GM19240 (cell line): Measurements from ENCODE around the gene LCN9.
"Not testable (repeated sequence)": the region's sequence is repeated elsewhere in the genome, so short reads cannot be mapped to it uniquely, and the experiment has no call there.

ENCODE experiments used
- DNase-seq: peaks from one replicate; pipeline ENCODE4 v3.0.0; 2011; ENCODE audit warnings: low spot score; ENCODE audit not compliant: insufficient read length

Gene LCN9, protein sequence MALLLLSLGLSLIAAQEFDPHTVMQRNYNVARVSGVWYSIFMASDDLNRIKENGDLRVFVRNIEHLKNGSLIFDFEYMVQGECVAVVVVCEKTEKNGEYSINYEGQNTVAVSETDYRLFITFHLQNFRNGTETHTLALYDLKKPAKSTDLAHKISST

DNA sequence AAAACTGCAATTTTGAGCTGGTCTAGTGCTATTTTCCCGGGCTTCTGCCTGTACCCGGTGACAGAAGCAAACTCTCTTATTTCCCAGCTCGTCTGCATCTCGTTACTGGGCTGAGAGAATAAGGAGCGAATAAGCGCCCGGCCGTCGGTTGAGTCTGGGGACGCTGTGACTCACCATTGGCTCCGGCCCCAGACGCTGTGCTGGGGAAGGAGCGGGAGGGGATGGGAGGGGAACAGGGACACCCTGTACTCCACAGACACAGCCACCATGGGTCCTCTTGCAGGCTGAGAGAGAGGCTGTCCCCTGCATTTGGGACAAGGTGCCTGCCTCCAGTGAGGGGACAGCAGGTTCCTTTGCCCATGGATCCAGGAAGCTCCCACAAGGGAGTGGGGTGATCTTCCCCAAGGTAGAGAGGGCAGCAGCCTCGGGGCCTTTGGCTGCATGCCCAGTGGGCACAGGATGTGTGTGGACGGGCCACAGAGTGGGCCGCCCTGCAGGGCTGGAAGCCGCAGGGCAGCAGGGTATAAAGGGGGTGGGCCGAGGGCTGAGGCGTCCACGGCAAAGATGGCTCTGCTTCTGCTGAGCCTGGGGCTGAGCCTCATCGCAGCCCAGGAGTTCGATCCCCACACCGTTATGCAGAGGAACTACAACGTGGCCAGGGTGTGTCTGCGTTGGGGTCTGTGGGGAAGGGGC is at the start of gene LCN9:
LCN9 (plus strand) TSS at position 552 of the 693 bp plus-strand sequence; CDS start at position 565, 13 bp downstream.
- DNase-seq, result no peak

DNA sequence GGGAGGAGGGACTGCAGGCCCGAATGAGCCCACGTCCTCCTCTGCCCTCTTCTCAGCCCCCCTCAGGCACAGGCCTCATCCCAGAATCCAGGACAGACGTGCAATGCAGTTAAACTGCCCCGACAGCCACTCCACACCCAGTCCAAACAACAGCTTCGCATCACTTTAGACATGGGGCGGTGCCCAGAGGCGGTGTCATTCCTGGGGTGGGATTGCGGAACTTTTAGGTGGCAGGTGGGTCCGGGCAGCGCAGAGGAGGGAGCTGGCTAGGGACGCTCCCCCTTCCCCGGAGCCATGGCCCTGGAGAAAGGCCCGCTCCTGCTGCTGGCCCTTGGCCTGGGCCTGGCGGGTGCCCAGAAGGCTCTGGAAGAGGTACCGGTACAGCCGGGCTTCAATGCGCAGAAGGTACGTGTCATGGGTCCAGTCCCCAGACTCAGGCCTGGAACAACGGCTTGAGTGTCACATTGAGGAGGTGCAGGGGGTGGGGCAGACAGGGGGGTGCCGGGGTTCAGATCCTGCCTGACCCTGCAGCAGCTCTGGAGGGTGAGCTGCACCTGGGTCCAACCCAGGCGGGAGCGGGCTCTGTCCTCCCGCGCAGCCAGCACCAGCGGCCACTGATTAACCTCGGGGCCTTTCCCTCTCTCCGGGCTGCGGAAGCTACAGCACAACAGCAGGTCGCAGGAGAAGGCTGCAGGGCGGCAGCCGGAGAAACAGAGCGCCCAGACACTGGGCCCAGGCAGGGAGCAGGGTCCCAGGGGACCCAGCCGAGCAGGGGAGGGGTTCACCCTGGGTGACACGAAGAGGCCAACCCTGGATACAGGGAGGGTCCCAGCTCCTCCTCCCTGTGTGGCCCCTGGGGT is 48.9 kb upstream of the LCN9 start:
- no peak for DNase-seq

DNA sequence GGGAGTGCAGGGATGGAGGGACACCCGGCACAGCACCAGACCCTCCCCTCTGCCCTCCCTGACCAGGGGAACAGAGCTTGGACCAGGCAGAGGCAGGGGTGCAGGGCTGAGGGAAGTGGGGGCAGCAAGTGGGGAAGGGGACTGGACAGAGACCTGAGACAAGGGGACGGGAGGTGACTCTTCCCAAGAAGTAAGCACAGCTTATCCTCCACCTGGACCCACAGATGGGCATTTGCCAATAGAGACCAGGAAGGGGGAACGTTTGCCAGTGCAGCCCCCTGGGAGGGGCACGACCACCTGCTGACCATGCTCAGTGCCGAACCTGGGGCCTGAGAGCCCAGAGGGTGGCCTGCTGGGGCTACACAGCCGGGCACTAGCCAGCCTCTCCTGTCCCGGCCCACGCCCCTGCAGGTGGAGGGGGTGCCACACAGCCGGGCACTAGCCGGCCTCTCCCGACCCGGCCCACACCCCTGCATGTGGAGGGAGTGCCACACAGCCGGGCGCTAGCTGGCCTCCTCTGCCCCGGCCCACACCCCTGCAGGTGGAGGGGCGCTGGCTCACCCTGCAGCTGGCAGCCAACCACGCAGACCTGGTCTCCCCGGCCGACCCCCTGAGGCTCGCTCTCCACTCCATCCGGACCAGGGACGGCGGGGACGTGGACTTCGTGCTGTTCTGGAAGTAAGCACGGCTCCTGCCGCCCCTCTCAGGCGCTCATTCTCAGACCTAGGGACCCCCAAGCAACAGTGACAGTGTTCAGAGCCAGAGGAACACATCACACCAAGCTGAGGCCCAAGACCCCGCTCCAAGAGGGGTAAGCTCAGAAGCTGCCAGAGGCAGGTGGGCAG is 48.1 kb upstream of the LCN9 start:
- no peak for DNase-seq

DNA sequence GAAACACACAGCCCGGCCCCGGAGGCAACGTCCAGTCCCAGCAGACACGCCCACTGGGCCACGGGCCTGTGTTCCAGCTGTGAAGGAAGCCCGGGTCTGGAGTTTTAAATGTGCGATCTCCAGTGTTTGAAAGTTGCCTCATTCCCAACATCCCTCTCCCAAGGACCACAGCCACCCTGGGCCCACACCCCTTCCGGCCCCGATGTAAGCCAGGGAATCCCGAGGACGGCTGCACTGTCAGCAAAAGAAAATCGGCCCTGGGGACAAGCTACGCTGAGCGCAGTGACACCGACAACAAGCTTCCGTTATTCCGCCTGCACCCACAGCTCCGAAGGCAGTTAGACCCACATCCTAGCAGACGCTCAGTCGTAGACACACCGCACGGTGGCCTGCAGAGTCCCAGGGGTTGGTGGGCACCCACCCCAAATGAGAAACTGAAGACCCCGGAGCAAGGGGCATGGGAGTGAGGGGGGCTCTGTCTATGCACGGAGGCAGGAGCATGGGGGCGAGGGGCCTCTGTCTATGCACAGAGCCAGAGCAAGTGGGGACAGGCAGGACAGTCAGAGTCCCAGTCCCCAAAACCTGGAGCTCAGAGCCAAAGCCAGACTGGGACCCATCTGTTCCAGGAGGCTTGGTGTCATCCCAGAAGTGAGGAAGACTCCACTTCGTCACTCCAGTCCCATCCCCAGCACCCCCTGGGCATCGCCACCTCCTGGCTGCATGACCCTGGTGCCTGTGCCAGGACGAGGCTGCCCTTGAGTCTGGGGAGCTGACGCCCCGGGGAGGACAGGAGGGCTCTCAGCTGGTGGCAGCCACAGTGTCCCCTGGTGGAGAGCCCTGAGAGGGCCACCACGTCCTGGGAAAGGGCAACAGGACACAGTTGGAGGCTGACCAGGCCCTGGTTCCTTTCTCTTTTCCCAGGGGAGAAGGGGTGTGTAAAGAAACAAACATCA is 47.2 kb upstream of the LCN9 start:
- DNase-seq, result no peak

DNA sequence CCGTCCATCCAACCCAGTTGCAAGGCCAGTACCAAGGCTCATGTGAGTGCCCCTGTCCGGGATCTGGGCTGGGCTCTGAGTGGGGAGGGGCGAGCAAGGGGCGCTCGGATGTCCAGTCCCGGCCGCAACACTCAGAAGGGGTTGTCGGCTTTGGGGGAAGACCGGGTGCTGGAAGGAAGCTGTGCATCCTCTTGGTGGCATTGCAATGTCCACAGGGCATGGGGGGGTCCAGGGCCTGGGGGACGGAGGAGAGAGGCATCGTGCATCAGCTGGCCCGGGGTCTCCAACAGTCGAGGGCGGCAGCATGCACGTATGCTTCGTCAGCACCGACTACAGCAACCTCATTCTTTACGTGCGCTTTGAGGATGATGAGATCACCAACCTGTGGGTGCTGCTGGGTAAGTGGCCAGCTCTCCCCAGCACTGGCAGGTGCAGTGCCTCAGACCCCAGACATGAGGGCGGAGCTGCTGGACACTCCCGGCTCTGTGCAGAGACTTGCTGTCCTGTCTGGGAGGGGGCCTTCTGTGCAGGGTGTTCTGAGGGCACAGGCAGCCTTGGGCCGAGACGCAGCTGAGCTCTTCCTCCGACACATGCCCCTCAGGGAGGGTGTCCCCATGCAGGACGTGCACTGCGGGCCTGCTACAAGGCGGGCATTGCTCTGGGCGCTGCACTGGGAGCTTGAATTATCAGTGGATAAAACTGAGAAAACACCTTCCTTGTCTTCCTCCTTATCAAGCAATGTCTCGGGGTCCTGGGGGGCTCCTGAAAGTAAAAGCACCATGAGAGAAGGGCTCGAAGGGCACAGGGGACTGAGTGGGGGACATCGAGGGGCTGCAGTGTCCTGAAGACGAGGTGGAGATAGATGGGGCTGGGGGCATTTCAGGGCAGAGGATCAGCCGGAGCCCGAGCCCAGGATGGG is 46.2 kb upstream of the LCN9 start:
- no peak for DNase-seq

DNA sequence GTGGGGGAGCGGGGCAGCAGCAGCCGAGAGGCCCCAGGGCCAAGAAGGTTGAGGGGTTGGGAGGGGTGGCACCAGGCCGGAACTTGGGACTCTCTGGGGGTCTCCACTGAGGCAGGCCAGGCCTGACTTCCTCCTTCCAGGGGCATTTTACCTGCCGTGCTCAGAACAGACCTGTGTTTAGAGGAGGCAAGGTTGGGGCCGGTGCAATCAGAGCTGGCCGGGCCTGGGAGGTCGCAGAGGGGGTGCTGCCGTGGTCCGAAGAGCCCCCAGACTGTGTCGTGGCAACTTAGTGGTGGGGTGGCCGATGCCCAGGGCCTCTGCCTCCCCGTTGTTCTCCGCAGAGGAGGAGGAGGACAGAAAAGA is 45.6 kb upstream of the LCN9 start:
- DNase-seq, result no peak

DNA sequence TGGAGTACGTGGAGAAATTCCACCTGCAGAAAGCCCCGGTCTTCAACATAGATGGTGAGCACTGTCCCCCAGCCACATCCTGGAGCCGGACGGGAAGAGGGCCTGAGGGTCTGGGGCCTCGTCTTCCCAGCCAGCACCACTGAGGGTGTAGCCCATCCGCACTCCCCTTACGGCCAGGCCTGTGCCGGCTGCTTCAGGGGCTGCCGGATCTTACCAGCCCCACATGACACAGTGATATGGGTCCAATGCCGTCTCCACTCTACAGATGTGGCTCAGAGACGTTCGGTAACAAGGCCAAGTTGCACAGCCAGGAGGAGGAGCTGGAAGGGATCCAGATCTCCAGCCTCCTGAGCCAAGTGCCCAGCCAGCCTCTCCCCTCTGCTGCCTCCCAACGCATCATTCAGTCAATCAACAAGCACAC is 45.1 kb upstream of the LCN9 start:
- no peak for DNase-seq

DNA sequence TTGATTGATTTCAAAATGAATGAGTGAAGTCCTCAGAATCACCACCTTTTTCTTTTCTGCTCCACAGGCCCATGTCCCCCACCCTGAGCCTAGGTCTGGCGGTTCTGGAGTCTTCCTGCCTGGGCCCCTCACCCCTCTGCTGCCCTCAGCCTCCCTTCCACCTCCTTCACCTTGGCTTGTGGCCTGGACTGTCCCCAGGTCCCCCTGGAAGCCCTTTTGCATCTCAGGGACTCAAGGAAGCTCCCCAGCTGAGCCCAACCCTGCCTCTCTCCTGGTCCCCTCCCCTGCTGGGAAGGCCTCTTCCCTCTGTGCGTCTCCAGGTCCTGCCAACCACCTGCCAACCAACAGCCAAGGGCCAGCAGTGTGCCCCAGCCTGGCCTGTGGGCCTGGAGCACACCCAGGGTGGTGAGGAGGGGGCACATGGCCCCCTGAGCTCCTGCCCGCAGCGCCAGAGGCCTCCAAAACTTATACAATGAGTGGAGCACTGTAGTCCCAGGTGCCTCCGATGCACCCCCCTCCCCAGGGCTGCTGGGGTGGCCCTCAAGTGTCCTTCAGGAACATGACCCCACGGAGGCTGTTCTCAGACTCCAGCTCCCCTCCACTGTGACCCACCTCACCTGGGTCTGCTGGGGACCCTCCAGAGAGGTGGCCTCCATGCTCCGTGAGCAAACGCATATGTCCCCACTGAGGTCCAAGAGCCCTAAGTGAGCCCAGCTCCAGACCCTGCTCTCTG is 44.1 kb upstream of the LCN9 start:
- no peak for DNase-seq

DNA sequence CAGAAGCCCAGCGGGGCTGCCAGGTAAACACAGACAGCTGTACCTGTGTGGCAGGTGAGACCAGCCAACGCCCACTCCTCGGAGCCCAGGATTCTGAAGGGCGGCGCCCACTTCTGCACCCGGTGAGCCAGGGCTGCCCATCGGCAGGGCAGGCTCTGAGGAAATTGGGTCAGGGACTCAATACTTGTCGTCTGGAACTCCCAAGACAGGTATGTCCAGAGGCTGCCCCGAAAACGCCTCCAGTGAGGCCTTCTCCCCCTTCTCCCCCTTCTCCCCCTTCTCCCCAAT is 43.6 kb upstream of the LCN9 start:
- no peak for DNase-seq

DNA sequence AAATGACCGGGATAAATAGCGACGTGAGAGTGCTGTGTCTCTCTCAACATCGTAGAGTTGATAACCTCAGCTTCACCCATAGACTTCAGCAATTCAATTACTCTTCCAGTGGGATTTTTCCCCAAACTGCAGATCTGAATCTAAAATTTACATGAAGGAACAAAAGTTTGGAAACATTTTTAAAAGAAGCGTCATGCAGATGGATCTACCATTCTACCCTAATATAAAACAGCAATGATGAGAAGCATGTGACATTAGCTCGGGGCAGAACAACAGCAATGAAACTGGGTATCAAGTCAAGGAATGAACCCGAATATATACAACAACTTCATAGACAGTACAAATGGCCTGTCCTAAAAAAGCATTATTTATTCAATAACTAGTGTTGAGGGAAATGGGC is 42.6 kb upstream of the LCN9 start:
- DNase-seq, result no peak

DNA sequence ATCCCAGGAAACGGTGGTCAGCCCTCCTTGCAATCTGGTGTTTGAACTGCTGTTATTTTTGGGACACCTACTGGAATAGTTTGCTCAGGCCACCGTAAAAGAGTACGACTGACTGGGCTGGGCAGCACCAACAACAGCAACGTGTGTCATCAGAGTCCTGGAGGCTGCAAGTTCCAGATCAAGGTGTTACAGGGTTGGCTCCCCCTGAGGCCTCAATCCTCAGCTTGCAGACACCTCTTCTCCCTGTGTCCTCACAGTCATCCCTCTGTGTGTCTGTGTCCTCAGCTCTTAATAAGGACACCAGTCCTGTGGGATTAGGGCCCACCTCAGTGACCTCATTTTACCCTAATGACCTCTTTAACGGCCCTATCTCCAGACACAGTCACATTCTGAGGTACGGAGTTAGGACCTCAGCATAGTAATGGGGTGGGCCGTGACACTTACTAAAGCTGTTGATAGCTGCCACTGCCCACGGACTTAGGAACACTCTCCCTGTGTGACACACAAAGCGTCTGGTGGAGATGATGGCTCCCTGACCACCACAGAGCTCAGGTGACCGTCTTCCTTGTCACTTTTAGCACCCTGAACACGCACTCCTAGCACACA is 40.6 kb upstream of the LCN9 start:
- no peak for DNase-seq

DNA sequence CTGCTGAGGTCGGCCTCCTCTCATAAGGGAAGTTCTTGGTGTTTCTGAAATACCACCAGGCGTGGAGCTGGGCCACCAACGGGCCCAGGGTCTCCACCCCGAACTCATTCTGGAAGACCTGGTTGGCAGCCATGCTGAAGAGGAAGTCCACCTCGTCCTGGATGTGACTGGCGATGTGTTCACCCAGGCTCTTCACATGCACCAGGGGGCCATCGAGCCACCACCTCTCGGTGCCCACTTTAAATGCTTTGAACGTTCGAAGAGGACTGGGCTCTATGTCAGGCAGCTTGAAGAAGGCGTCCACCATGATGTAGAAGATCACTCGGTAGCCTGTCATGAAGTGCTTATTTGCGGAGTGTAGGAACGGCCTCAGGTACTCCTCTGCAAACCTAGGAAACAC is 38.8 kb upstream of the LCN9 start:
- no peak for DNase-seq

DNA sequence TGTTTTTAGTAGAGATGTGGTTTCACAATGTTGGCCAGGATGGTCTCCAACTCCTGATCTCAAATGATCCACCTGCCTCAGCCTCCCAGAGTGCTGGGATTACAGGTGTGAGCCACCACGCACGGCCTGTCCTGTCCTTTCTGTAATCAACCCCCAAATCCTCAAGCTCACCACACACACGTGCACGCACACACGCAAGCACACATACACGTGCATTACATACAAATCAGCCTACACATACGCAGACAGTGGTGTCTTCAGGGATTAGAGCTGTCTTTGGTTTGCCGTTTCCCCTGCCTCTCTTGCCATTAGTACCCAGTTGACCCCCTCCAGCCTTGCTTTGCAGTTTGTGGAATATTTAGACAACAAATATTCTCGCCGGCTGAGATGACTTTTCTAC is 30.3 kb upstream of the LCN9 start:
- no peak for DNase-seq

DNA sequence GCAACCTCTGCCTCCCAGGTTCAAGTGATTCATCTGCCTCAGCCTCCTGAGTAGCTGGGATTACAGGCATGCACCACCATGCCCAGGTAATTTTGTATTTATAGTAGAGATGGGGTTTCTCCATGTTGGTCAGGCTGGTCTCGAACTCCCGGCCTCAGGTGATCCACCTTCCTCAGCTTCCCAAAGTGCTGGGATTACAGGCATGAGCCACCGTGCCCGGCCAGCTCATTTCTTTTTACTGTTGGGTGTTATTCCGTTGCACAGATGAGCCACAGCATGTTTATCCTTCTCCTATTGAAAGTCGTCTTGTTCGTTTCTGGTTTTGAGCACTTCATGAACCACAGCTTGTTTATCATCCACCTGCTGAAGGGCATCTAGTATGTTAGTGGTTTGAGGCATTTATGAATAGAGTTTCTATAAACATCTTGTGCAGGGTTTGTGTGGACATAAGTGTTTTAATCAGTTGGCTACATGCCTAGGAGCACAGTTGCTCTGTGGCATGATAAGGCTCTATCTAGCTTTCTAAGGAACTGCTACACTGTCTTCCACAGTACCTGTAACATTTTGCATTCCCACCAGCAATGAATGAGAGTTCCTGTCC is 26.1 kb upstream of the LCN9 start:
- not testable (repeated sequence) for DNase-seq

DNA sequence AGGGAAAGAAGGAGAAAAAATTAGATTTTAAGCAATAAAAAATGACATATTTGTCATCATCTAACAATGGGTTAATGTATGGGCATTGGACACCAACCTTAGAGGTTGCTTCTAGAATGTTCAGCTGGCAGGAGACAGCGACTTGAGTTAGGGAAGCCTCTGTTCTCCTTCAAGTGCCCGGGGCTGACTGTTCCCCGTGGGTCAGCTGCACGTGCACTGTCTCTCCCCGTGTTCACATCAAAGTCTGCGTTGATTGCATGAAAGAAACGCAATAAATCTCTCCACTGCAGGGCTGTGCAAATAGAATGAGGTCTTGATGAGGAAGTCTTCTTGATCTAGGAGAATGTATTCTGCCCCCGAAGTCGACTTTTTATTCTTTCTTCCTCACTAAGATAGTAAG is 23.9 kb upstream of the LCN9 start, which contains the start of gene GLT6D1:
GLT6D1 (minus strand) TSS at position 345 of the 400 bp plus-strand sequence. CDS start 353 bp downstream, outside the sequence.
- DNase-seq, result no peak

DNA sequence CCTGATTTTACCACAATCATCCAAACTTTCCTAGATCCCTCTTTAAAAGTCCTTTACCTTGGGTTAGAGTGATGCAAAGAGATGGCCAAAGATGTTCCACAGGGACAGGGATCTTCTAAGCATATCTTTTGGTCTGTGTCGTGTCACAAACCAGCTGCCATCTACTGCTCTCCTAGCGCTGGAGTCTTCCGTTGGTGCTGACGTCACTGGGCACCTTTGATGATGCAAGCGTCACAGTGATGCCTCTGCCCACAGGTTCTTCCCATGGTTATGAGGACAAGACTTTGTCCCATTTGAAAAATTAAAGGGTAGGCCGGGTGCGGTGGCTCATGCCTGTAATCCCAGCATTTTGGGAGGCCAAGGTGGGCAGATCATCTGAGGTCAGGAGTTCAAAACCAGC is 22.1 kb upstream of the LCN9 start:
- no peak for DNase-seq

DNA sequence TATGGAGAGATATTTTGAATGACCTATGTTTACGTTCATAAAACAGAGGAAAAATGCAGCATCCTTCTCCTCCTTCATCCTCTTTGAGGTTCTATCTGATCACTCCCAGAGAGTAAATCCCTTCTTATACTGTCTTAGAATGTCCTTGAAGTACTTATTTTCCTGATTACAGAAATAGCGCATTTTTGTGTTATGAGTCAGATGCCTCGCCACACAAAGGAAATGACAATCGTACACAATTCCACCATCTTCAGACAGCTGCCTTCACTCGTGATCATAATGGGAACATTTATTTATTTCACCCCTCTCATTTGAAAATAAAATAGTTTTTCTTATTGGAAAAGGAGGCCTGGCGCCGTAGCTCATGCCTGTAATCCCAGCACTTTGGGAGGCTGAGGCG is 21.4 kb upstream of the LCN9 start:
- no peak for DNase-seq

DNA sequence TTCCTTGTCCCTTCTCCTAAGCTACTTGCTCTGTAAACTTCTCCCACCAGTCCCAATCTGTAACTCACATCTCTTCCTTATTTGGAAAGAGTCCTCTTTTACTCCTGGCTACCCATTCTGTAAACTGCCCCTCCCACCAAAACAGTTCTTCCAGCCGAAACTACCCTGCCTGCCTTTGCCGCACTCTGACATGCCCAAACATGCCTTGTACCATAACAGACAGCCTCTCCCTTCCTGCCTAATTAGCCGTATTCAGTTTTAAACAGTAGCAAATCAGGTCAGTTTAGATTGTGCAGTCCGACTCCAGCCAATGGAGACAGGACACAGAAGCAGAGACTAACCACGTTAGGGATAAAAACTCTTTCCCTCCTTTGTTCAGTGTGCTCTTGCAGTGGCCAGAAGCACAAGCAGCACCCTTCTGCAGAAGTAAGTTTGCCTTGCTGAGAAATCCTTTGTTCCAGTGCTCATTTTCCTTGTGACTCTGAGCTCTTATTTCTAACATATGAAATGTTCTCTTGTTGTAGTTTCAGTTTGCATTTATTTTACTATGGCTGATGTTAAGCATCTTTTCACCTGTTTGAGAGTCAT is 18.4 kb upstream of the LCN9 start:
- DNase-seq, result no peak
